Common myeloid progenitor, CD34-positive (primary cell): ENCODE results near the gene MGMT.

Experiments
- CTCF ChIA-PET: fragments of 350-600 bp; sonication (Branson Sonifier 250); formaldehyde crosslinking; loops from one replicate; lab custom pipeline; 2021; ENCODE audit warnings: antibody characterized with exemption; lab: Charles Lee
- POLR2A ChIA-PET: fragments of 350-600 bp; sonication (Branson Sonifier 250); formaldehyde crosslinking; loops from one replicate; lab custom pipeline; 2021; ENCODE audit warnings: antibody characterized with exemption; lab: Charles Lee
- DNase-seq, 3 donors: peaks; one replicate each; pipeline versions ENCODE4 v3.0.0 to v3.0.0-alpha.2; 2013
- H3K27ac ChIP-seq, 2 experiments: 1 replicate in 1 of 2; 2 replicates in 1 of 2; pipeline ENCODE4 v1.7.0; 2013; ENCODE audit warnings: inconsistent platforms in 2 of 2, low read length in 2 of 2, mild to moderate bottlenecking in 2 of 2, low read depth in 1 of 2, moderate library complexity in 1 of 2; ENCODE audit not compliant: severe bottlenecking in 2 of 2, insufficient read depth in 1 of 2, poor library complexity in 1 of 2
- H3K27me3 ChIP-seq, 5 experiments: replicated peaks in 2 of 5; 1 replicate in 3 of 5; 2 replicates in 2 of 5; pipeline versions ENCODE4 v1.6.1 to v1.7.0; 2013; ENCODE audit warnings: low read length in 4 of 5, mild to moderate bottlenecking in 2 of 5, moderate library complexity in 2 of 5, inconsistent platforms in 1 of 5; ENCODE audit not compliant: insufficient read depth in 5 of 5, control insufficient read depth in 4 of 5
- H3K36me3 ChIP-seq, 4 experiments: 1 replicate in 2 of 4; 2 replicates in 2 of 4; pipeline versions ENCODE4 v1.6.1 to v1.7.0; 2013; ENCODE audit warnings: low read length in 3 of 4, control low read depth in 1 of 4, mild to moderate bottlenecking in 1 of 4; ENCODE audit not compliant: control insufficient read depth in 4 of 4, insufficient read depth in 4 of 4
- H3K4me1 ChIP-seq, 4 experiments: 1 replicate in 3 of 4; 2 replicates in 1 of 4; pipeline versions ENCODE4 v1.6.1 to v1.7.1; 2013; ENCODE audit warnings: low read length in 3 of 4, mild to moderate bottlenecking in 3 of 4, control low read depth in 1 of 4, inconsistent platforms in 1 of 4, moderate library complexity in 1 of 4; ENCODE audit not compliant: control insufficient read depth in 4 of 4, insufficient read depth in 4 of 4; ENCODE audit errors: control extremely low read depth in 1 of 4
- H3K4me3 ChIP-seq, 7 experiments: 1 replicate in 4 of 7; 2 replicates in 3 of 7; pipeline versions ENCODE4 v1.5.1 to v1.7.0; 2013; ENCODE audit warnings: mild to moderate bottlenecking in 7 of 7, low read length in 6 of 7, moderate library complexity in 6 of 7, inconsistent platforms in 2 of 7, low read depth in 2 of 7, control low read depth in 1 of 7; ENCODE audit not compliant: insufficient read depth in 4 of 7, control insufficient read depth in 1 of 7; ENCODE audit errors: extremely low read depth in 1 of 7
- H3K9me3 ChIP-seq, 5 experiments: 1 replicate in 4 of 5; 2 replicates in 1 of 5; pipeline versions ENCODE4 v1.6.1 to v1.7.1; 2013; ENCODE audit warnings: low read length in 4 of 5, mild to moderate bottlenecking in 2 of 5, inconsistent platforms in 1 of 5, low read depth in 1 of 5, moderate library complexity in 1 of 5; ENCODE audit not compliant: control insufficient read depth in 4 of 5, insufficient read depth in 2 of 5; ENCODE audit errors: control extremely low read depth in 1 of 5
- WGBS: methylation state at CpG from one replicate; pipeline ENCODE4 v1.1.5; 2013; ENCODE audit not compliant: insufficient coverage; 5-methylcytosine and 5-hydroxymethylcytosine counted together

Gene MGMT

GRCh38 chr10:129517680-129518057 is 50.6 kb downstream of the MGMT start:
- no peaks in the 10 kb centered on the region for H3K27me3 ChIP-seq
- no peak for DNase-seq
- CTCF ChIA-PET = no interaction called here
- no peak overlapping the region for H3K27ac ChIP-seq
- H3K4me3 ChIP-seq = no peak overlapping the region
- H3K4me1 ChIP-seq = peaks cover 0 to 5% (median 1%) of the 10 kb centered on the region in 4 experiments
- peaks cover 0 to 4% (median 0%) of the 10 kb centered on the region in 5 experiments for H3K9me3 ChIP-seq
- peaks cover 0 to 2% (median 0%) of the 10 kb centered on the region in 4 experiments for H3K36me3 ChIP-seq
- POLR2A ChIA-PET = no interaction called here
- 79% methylated on average over 9 of the region's 10 CpGs for WGBS

GRCh38 chr10:129518793-129519192 is 51.8 kb downstream of the MGMT start:
- Histone ChIP-seq H3K27ac (no peak overlapping the region), H3K4me3 (no peak overlapping the region), H3K27me3 (no peaks in the 10 kb centered on the region), H3K4me1 (peaks cover 0 to 5% (median 1%) of the 10 kb centered on the region in 4 experiments), H3K36me3 (peaks cover 0 to 2% (median 0%) of the 10 kb centered on the region in 4 experiments), H3K9me3 (peaks cover 0 to 4% (median 0%) of the 10 kb centered on the region in 5 experiments)
- no peak for DNase-seq
- CTCF ChIA-PET = no interaction called here
- POLR2A ChIA-PET = no interaction called here
- 79% methylated on average over 3 of the region's 6 CpGs for WGBS

GRCh38 chr10:129520440-129521080 is 53.5 kb downstream of the MGMT start:
- ChIA-PET POLR2A (no interaction called here), CTCF (no interaction called here)
- H3K36me3 ChIP-seq = peaks cover 0 to 2% (median 0%) of the 10 kb centered on the region in 4 experiments
- 95% methylated on average over 26 of the region's 26 CpGs for WGBS
- H3K27ac ChIP-seq = no peak overlapping the region
- H3K4me1 ChIP-seq = no peaks in the 10 kb centered on the region
- no peak for DNase-seq
- no peaks in the 10 kb centered on the region for H3K27me3 ChIP-seq
- H3K9me3 ChIP-seq = peaks cover 0 to 3% (median 0%) of the 10 kb centered on the region in 5 experiments
- no peak overlapping the region for H3K4me3 ChIP-seq

GRCh38 chr10:129521161-129522025 is 54.4 kb downstream of the MGMT start:
- Histone ChIP-seq H3K27ac (no peak overlapping the region), H3K36me3 (peaks cover 0 to 2% (median 0%) of the 10 kb centered on the region in 4 experiments), H3K4me3 (no peak overlapping the region), H3K9me3 (peaks cover 0 to 3% (median 0%) of the 10 kb centered on the region in 5 experiments), H3K27me3 (no peaks in the 10 kb centered on the region), H3K4me1 (no peaks in the 10 kb centered on the region)
- CTCF ChIA-PET = no interaction called here
- 94% methylated on average over 22 of the region's 22 CpGs for WGBS
- POLR2A ChIA-PET = no interaction called here
- no peak for DNase-seq

- ChIA-PET CTCF (no interaction called here), POLR2A (no interaction called here)
- Histone ChIP-seq H3K27me3 (no peaks in the 10 kb centered on the region), H3K4me1 (no peaks in the 10 kb centered on the region), H3K27ac (no peak overlapping the region), H3K4me3 (no peak overlapping the region), H3K9me3 (peaks cover 0 to 3% (median 0%) of the 10 kb centered on the region in 5 experiments), H3K36me3 (peaks cover 0 to 2% (median 2%) of the 10 kb centered on the region in 4 experiments)
- DNase-seq = no peak
- WGBS = 86% methylated on average over 7 of the region's 7 CpGs
Measured at GRCh38 chr10:129522041-129522585, 55.1 kb downstream of the MGMT start.

- ChIA-PET CTCF (no interaction called here), POLR2A (no interaction called here)
- H3K9me3 ChIP-seq = peaks cover 0 to 3% (median 0%) of the 10 kb centered on the region in 5 experiments
- WGBS = 97% methylated on average over 16 of the region's 27 CpGs
- H3K4me1 ChIP-seq = no peaks in the 10 kb centered on the region
- H3K4me3 ChIP-seq = no peak overlapping the region
- peaks cover 0 to 6% (median 2%) of the 10 kb centered on the region in 4 experiments for H3K36me3 ChIP-seq
- no peak overlapping the region for H3K27ac ChIP-seq
- no peak for DNase-seq
- H3K27me3 ChIP-seq = no peaks in the 10 kb centered on the region
Measured at GRCh38 chr10:129523031-129523722, 56.1 kb downstream of the MGMT start.
